PFSK-1 (cell line): ENCODE results near the gene CYB5D1.

Experiments
- FOXP2 ChIP-seq: optimal IDR thresholded peaks from 2 replicates; pipeline ENCODE3; 2011; ENCODE audit warnings: borderline replicate concordance, control low read depth, inconsistent platforms; ENCODE audit not compliant: insufficient read depth; ENCODE audit errors: extremely low read length, extremely low read depth
- POLR2AphosphoS5 ChIP-seq: IDR thresholded peaks from 2 replicates; pipeline ENCODE4 v1.6.1; 2012; ENCODE audit warnings: low read depth, mild to moderate bottlenecking, control low read depth, low read length, moderate library complexity
- REST ChIP-seq, 2 experiments: IDR thresholded peaks; 2 replicates each; pipeline versions ENCODE4 v1.6.1 to v1.8.0; 2011 to 2012; ENCODE audit warnings: low read depth in 2 of 2, low read length in 2 of 2, control low read depth in 1 of 2, inconsistent platforms in 1 of 2, mild to moderate bottlenecking in 1 of 2, moderate library complexity in 1 of 2; ENCODE audit not compliant: insufficient read depth in 1 of 2
- SIN3A ChIP-seq: IDR thresholded peaks from 2 replicates; pipeline ENCODE4 v1.6.1; 2012; ENCODE audit warnings: mild to moderate bottlenecking, low read length, moderate library complexity, borderline replicate concordance; ENCODE audit not compliant: insufficient read depth
- TAF1 ChIP-seq: IDR thresholded peaks from 2 replicates; pipeline ENCODE4 v1.6.1; 2012; ENCODE audit warnings: low read length, control low read depth, borderline replicate concordance; ENCODE audit not compliant: insufficient read depth

The CYB5D1 gene

DNA sequence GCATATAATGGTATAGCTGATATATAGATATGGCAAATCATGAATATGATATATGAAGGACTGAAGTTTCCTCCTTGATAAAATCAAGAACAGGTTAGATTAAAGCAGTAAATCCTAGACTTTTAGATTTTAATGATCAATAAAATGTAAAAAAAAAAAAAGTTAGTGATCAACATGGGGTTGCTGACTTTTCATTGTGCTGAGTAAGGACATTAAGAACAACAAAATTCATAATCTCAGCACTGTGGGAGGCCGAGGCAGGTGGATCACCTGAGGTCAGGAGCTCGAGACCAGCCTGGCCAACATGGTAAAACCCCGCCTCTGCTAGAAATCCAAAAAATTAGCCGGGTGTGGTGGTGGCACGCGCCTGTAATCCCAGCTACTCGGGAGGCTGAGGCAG is 20.4 kb downstream of the CYB5D1 start:
- TF ChIP-seq SIN3A: no peak
- TF ChIP-seq FOXP2: no peak
- no peak for TF ChIP-seq TAF1
- no peak for TF ChIP-seq POLR2AphosphoS5
- no peak for TF ChIP-seq REST (IDR thresholded peaks at IDR 0.05; ENCODE audit: insufficient read depth in 1 of 2, low read depth in 2 of 2, low read length in 2 of 2)

GRCh38 chr17:7880076-7880868 is 22.5 kb downstream of the CYB5D1 start:
- no peak for TF ChIP-seq REST (IDR thresholded peaks at IDR 0.05; ENCODE audit: insufficient read depth in 1 of 2, low read depth in 2 of 2, low read length in 2 of 2)
- TF ChIP-seq SIN3A: no peak
- no peak for TF ChIP-seq TAF1
- no peak for TF ChIP-seq FOXP2
- TF ChIP-seq POLR2AphosphoS5: no peak

GRCh38 chr17:7881276-7882054 is 23.7 kb downstream of the CYB5D1 start:
- no peak for TF ChIP-seq REST (IDR thresholded peaks at IDR 0.05; ENCODE audit: insufficient read depth in 1 of 2, low read depth in 2 of 2, low read length in 2 of 2)
- TF ChIP-seq TAF1: no peak
- TF ChIP-seq POLR2AphosphoS5: no peak
- no peak for TF ChIP-seq FOXP2
- no peak for TF ChIP-seq SIN3A

DNA sequence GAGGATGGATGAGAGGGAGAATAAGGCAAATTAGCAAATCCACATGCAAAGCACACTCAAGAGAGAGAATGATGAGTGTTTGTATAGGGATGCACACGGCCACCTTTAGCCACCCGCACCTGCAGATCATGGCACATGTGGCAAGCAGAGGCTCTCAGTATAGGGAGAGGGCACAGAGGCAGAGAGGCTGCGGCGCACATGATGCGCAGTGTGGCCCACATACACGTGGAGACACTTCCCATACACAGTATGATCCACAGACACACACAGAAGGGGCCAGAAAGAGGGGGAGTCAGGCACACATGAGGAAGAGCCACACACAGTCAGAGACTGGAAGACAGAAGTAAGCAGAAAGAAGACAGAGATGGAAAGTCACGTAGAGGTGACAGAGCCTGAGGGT is 24.3 kb downstream of the CYB5D1 start:
- TF ChIP-seq SIN3A (no peak), FOXP2 (no peak), TAF1 (no peak), REST (IDR thresholded peaks at IDR 0.05; ENCODE audit: insufficient read depth in 1 of 2, low read depth in 2 of 2, low read length in 2 of 2) (no peak), POLR2AphosphoS5 (no peak)

DNA sequence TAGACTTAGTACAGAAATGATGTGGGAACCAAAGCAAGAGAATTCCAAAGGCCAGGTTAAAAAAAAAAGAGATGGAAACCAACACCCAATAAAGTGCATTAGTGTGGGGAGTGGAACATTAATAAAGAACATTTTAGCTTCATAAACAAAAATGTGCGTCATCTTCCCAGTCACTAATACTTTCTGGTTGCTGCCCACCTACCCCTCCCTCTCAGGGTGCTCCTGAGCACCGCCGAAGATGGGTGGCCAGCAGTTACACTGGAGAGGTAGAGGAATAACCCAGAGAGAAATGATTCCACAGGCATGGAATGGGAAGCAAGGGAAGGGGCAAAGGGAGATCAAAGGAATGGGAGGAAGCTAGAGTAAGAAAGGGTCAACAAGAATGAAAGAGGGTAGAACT is 24.8 kb downstream of the CYB5D1 start:
- TF ChIP-seq POLR2AphosphoS5 (no peak), FOXP2 (no peak), TAF1 (no peak), REST (IDR thresholded peaks at IDR 0.05; ENCODE audit: insufficient read depth in 1 of 2, low read depth in 2 of 2, low read length in 2 of 2) (no peak), SIN3A (no peak)
